Measurements from ENCODE around the gene PEX14. TPM values are rescaled to one million over a fixed set of nuclear protein-coding genes. Genes with fewer than 3 reads are reported as not detected.

Gene PEX14
- total RNA-seq, 4 donors from 2014 or later, result 10.1 to 22.7 (median 15.1) TPM

- peaks cover 0 to 81% (median 19%) of the 10 kb centered on the region in 3 donors for H3K4me1 ChIP-seq
- TF ChIP-seq CTCF (IDR thresholded peaks at IDR 0.05), result no peak
- TF ChIP-seq POLR2AphosphoS5 (IDR thresholded peaks at IDR 0.05), result no peak
- H3K27me3 ChIP-seq, result no peaks in the 10 kb centered on the region
- H3K36me3 ChIP-seq, result peaks cover 0 to 52% of the 10 kb centered on the region in 2 donors
- no peak for ATAC-seq
- no peaks in the 10 kb centered on the region for H3K9me3 ChIP-seq
- WGBS, 2 donors (ENCODE audit: low coverage in 1 of 2), result 56 to 76% methylated on average over 4 to 7 of the region's 19 CpGs
- H3K4me3 ChIP-seq, result no peak overlapping the region
- peak overlapping the region in 3 of 4 donors; percentile 41 to 81 (median 42) for H3K27ac ChIP-seq
Measured at GRCh38 chr1:10651389-10651766, 176.6 kb downstream of the PEX14 start.

GRCh38 chr1:10651793-10652192 lies 177.0 kb downstream of the PEX14 start:
- H3K36me3 ChIP-seq, result peaks cover 0 to 47% of the 10 kb centered on the region in 2 donors

DNA sequence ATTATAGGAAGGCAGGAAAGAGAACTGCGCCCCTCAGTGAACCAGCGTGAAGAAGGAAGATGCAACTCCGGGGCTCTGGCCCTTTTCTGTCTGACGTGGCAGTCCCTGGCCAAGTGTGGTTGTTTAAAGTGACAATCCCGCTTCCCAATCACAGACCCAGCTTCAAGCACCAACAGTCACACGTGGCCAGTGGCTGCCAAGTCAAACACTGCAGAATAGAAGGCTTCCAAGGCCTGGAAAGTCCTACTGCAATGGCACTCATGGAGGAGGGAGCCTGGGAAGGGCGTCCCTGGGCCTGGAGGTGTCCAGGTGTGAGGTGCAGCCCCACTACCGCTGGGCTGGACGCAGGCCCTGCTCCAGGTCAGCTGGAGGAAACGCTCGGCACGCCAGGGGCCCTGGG lies 177.9 kb downstream of the PEX14 start:
- no peak for ATAC-seq
- Histone ChIP-seq H3K9me3 (no peaks in the 10 kb centered on the region), H3K4me1 (peaks cover 0 to 93% (median 26%) of the 10 kb centered on the region in 3 donors), H3K27ac (peak overlapping the region in 2 of 4 donors; percentile 77 to 81), H3K36me3 (peaks cover 0 to 39% of the 10 kb centered on the region in 2 donors), H3K4me3 (no peak overlapping the region), H3K27me3 (no peaks in the 10 kb centered on the region)
- WGBS, 2 donors (ENCODE audit: low coverage in 1 of 2), result 68 to 89% methylated on average over 3 to 6 of the region's 12 CpGs
- TF ChIP-seq POLR2A (IDR thresholded peaks at IDR 0.05) (no peak), EP300 (IDR thresholded peaks at IDR 0.05) (no peak), CTCF (IDR thresholded peaks at IDR 0.05) (no peak), POLR2AphosphoS5 (IDR thresholded peaks at IDR 0.05) (no peak)

More at GRCh38 chr1:10651793-10652192, 177.0 kb downstream of the PEX14 start:
- 71 to 80% methylated on average over 1 to 5 of the region's 11 CpGs for WGBS, 2 donors (ENCODE audit: low coverage in 1 of 2)
- Histone ChIP-seq H3K9me3 (no peaks in the 10 kb centered on the region), H3K4me3 (no peak overlapping the region), H3K4me1 (peaks cover 0 to 85% (median 22%) of the 10 kb centered on the region in 3 donors), H3K27me3 (no peaks in the 10 kb centered on the region), H3K27ac (peak overlapping the region in 3 of 4 donors; percentile 31 to 81 (median 42))
- no peak for ATAC-seq
- TF ChIP-seq POLR2A (IDR thresholded peaks at IDR 0.05) (no peak), POLR2AphosphoS5 (IDR thresholded peaks at IDR 0.05) (no peak), EP300 (IDR thresholded peaks at IDR 0.05) (no peak)

- Histone ChIP-seq H3K27ac (peak overlapping the region in 3 of 4 donors; percentile 77 to 88 (median 81)), H3K4me1 (peaks cover 0 to 100% (median 32%) of the 10 kb centered on the region in 3 donors), H3K9me3 (no peaks in the 10 kb centered on the region), H3K36me3 (peaks cover 0 to 30% of the 10 kb centered on the region in 2 donors), H3K4me3 (no peak overlapping the region), H3K27me3 (no peaks in the 10 kb centered on the region)
- WGBS, 2 donors (ENCODE audit: low coverage in 1 of 2), result no CpG with 5 or more reads among the region's 41 CpGs
- no peak for ATAC-seq
- TF ChIP-seq CTCF (IDR thresholded peaks at IDR 0.05) (no peak), POLR2A (IDR thresholded peaks at IDR 0.05) (no peak), EP300 (IDR thresholded peaks at IDR 0.05) (no peak), POLR2AphosphoS5 (IDR thresholded peaks at IDR 0.05) (no peak)
Measured at GRCh38 chr1:10653370-10654125, 178.8 kb downstream of the PEX14 start.

DNA sequence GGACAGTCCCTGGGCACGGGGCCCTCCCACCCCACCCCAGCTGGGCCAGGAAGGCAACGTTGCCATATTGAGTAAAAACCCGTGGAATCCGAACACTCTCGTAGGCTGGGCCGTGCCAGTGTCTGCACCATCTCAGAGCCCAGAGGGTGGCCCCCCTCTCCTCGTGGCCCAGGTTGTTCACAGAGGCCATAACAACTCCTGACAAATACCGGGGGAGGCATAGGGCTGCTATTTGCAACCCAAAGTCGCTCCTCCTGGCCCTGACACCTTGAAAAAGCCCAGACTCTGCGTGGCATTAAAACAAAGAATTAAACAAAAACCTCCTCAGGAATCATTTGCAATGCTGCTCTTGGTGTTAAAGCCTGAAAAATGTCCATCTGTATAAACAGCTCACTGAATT lies 180.3 kb downstream of the PEX14 start:
- WGBS, 2 donors (ENCODE audit: low coverage in 1 of 2), result 40% methylated on average over 1 of the region's 10 CpGs; no CpG with 5 or more reads in 1 of the 2 donors
- ATAC-seq, result peak; percentile 77

More for the DNA sequence above, 180.3 kb downstream of the PEX14 start:
- TF ChIP-seq POLR2AphosphoS5 (IDR thresholded peaks at IDR 0.05), result no peak
- no peak for TF ChIP-seq EP300 (IDR thresholded peaks at IDR 0.05)
- TF ChIP-seq CTCF (IDR thresholded peaks at IDR 0.05), result no peak
- no peak for TF ChIP-seq POLR2A (IDR thresholded peaks at IDR 0.05)
- Histone ChIP-seq H3K9me3 (no peaks in the 10 kb centered on the region), H3K27ac (peak overlapping the region; percentile 62 to 88 (median 79)), H3K4me3 (no peak overlapping the region), H3K27me3 (no peaks in the 10 kb centered on the region), H3K4me1 (peaks cover 0 to 94% (median 28%) of the 10 kb centered on the region in 3 donors), H3K36me3 (peaks cover 0 to 35% of the 10 kb centered on the region in 2 donors)

All from gastroesophageal sphincter (tissue), 4 donors.